Measurements from ENCODE around the gene ALAS1.

GRCh38 chr3:52248816-52249547 is 51.0 kb downstream of the ALAS1 start:
- TF ChIP-seq POLR2AphosphoS5 (IDR thresholded peaks at IDR 0.05; ENCODE audit: low read depth, low read length) = no peak
- TF ChIP-seq, protein P1, sequence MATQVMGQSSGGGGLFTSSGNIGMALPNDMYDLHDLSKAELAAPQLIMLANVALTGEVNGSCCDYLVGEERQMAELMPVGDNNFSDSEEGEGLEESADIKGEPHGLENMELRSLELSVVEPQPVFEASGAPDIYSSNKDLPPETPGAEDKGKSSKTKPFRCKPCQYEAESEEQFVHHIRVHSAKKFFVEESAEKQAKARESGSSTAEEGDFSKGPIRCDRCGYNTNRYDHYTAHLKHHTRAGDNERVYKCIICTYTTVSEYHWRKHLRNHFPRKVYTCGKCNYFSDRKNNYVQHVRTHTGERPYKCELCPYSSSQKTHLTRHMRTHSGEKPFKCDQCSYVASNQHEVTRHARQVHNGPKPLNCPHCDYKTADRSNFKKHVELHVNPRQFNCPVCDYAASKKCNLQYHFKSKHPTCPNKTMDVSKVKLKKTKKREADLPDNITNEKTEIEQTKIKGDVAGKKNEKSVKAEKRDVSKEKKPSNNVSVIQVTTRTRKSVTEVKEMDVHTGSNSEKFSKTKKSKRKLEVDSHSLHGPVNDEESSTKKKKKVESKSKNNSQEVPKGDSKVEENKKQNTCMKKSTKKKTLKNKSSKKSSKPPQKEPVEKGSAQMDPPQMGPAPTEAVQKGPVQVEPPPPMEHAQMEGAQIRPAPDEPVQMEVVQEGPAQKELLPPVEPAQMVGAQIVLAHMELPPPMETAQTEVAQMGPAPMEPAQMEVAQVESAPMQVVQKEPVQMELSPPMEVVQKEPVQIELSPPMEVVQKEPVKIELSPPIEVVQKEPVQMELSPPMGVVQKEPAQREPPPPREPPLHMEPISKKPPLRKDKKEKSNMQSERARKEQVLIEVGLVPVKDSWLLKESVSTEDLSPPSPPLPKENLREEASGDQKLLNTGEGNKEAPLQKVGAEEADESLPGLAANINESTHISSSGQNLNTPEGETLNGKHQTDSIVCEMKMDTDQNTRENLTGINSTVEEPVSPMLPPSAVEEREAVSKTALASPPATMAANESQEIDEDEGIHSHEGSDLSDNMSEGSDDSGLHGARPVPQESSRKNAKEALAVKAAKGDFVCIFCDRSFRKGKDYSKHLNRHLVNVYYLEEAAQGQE (IDR thresholded peaks at IDR 0.05; ENCODE audit: insufficient read depth in 1 of 2, low read depth in 2 of 2, low read length in 2 of 2) = no peak
- no peak for TF ChIP-seq SIN3A (IDR thresholded peaks at IDR 0.05; ENCODE audit: borderline replicate concordance, insufficient read depth, low read length)

All from PFSK-1 (cell line).